ENCODE results near the gene RNF213. TPM values are rescaled to one million over a fixed set of nuclear protein-coding genes. Genes with fewer than 3 reads are reported as not detected.

Gene RNF213
- total RNA-seq, 1 experiment from 2014 or later: 179 TPM

GRCh38 chr17:80424878-80425765 lies 164.5 kb downstream of the RNF213 start:
- TF ChIP-seq EZH2 (IDR thresholded peaks at IDR 0.05; ENCODE audit: low read depth) (no peak), CTCF (conservative IDR thresholded peaks at IDR 0.05) (no peak)
- Histone ChIP-seq H3K4me3 (no peak overlapping the region), H3K9me2 (ENCODE audit: insufficient read depth) (no peaks in the 10 kb centered on the region), H3K36me3 (ENCODE audit: low read depth) (no peaks in the 10 kb centered on the region), H3K9me3 (ENCODE audit: insufficient read depth, low read depth) (no peaks in the 10 kb centered on the region), H3F3A (ENCODE audit: insufficient read depth, low read depth) (no peaks in the 10 kb centered on the region), H3K4me2 (no peak overlapping the region), H3K27ac (no peak overlapping the region), H3K79me2 (ENCODE audit: low read depth) (no peaks in the 10 kb centered on the region), H2AFZ (no peak overlapping the region), H4K20me1 (ENCODE audit: insufficient read depth) (no peaks in the 10 kb centered on the region), H3K27me3 (ENCODE audit: insufficient read depth, low read depth) (no peaks in the 10 kb centered on the region), H3K4me1 (replicated peaks; ENCODE audit: insufficient read depth) (no peaks in the 10 kb centered on the region)
- intact Hi-C loops (cut with micrococcal nuclease; ENCODE audit: unreplicated experiment): loop anchor here (5.0 kb wide), 1 partner anchor 557 kb away; no protein-coding TSS in a partner anchor
- no peak for DNase-seq
- BruUV-seq (replicated peaks): no TSS peak
- POLR2A ChIA-PET (ENCODE audit: unreplicated experiment): interaction anchor here (0.6 kb wide), 1 partner anchor 644 kb away, joined by 5 read pairs; no protein-coding TSS in a partner anchor
- CTCF ChIA-PET: no interaction called here

GRCh38 chr17:80425835-80426426 lies 165.3 kb downstream of the RNF213 start:
- Histone ChIP-seq H3K9me2 (ENCODE audit: insufficient read depth) (no peaks in the 10 kb centered on the region), H3K79me2 (ENCODE audit: low read depth) (no peaks in the 10 kb centered on the region), H3K9me3 (ENCODE audit: insufficient read depth, low read depth) (no peaks in the 10 kb centered on the region), H3K4me1 (replicated peaks; ENCODE audit: insufficient read depth) (no peaks in the 10 kb centered on the region), H3F3A (ENCODE audit: insufficient read depth, low read depth) (no peaks in the 10 kb centered on the region), H3K27me3 (ENCODE audit: insufficient read depth, low read depth) (no peaks in the 10 kb centered on the region), H3K27ac (no peak overlapping the region), H4K20me1 (ENCODE audit: insufficient read depth) (no peaks in the 10 kb centered on the region), H3K36me3 (ENCODE audit: low read depth) (no peaks in the 10 kb centered on the region), H3K4me3 (no peak overlapping the region), H3K4me2 (no peak overlapping the region), H2AFZ (no peak overlapping the region)
- POLR2A ChIA-PET (ENCODE audit: unreplicated experiment): no interaction called here
- no peak for DNase-seq
- CTCF ChIA-PET: no interaction called here
- no peak for TF ChIP-seq CTCF (conservative IDR thresholded peaks at IDR 0.05)
- TF ChIP-seq EZH2 (IDR thresholded peaks at IDR 0.05; ENCODE audit: low read depth): no peak
- intact Hi-C loops (cut with micrococcal nuclease; ENCODE audit: unreplicated experiment): loop anchor here (5.0 kb wide), 1 partner anchor 556 kb away; no protein-coding TSS in a partner anchor
- BruUV-seq (replicated peaks): no TSS peak

- no peaks in the 10 kb centered on the region for H4K20me1 ChIP-seq (ENCODE audit: insufficient read depth)
- ChIA-PET POLR2A (ENCODE audit: unreplicated experiment) (interaction anchor here (0.7 kb wide), 1 partner anchor 22 kb away, joined by 3 read pairs; no protein-coding TSS in a partner anchor), CTCF (interaction anchor here (0.6 to 1.1 kb wide), 4 partner anchors 133 to 429 kb away, joined by 3 to 9 read pairs (median 3); no protein-coding TSS in a partner anchor)
- intact Hi-C loops (cut with micrococcal nuclease; ENCODE audit: unreplicated experiment): loop anchor here (1.0 to 5.0 kb wide), 2 partner anchors 149 to 556 kb away; no protein-coding TSS in a partner anchor
- H3K27me3 ChIP-seq (ENCODE audit: insufficient read depth, low read depth): no peaks in the 10 kb centered on the region
- no peak overlapping the region for H3K4me2 ChIP-seq
- H3K9me3 ChIP-seq (ENCODE audit: insufficient read depth, low read depth): no peaks in the 10 kb centered on the region
- no peaks in the 10 kb centered on the region for H3K79me2 ChIP-seq (ENCODE audit: low read depth)
- H3K36me3 ChIP-seq (ENCODE audit: low read depth): no peaks in the 10 kb centered on the region
- H3F3A ChIP-seq (ENCODE audit: insufficient read depth, low read depth): no peaks in the 10 kb centered on the region
- no TSS peak for BruUV-seq (replicated peaks)
- peak in 1 of 2 experiments; percentile 71 for DNase-seq
- TF ChIP-seq CTCF (conservative IDR thresholded peaks at IDR 0.05) (peak; percentile 82), EZH2 (IDR thresholded peaks at IDR 0.05; ENCODE audit: low read depth) (no peak)
- H3K27ac ChIP-seq: no peak overlapping the region
- H3K9me2 ChIP-seq (ENCODE audit: insufficient read depth): no peaks in the 10 kb centered on the region
- no peak overlapping the region for H3K4me3 ChIP-seq
- H2AFZ ChIP-seq: no peak overlapping the region
- no peaks in the 10 kb centered on the region for H3K4me1 ChIP-seq (replicated peaks; ENCODE audit: insufficient read depth)
These were observed 166.1 kb downstream of the RNF213 start for GRCh38 chr17:80426671-80427326.

Measured in PC-9 (cell line).